ENCODE measurements around the gene SFXN2. TPM values are rescaled to one million over a fixed set of nuclear protein-coding genes. Genes with fewer than 3 reads are reported as not detected.

Gene SFXN2
- polyA plus RNA-seq, 2 of the 4 experiments (the other 2 are of a cell fraction): 5.6 to 7.4 TPM

- H3K27ac ChIP-seq: peak overlapping the region; percentile 63 to 69; a peak in 4 of 6 replicates
- POLR2A ChIA-PET: interaction anchor here (0.9 to 1.1 kb wide), 2 partner anchors 25 to 73 kb away, joined by 3 read pairs; partner anchors contain the start of gene WBP1L
- H3K4me3 ChIP-seq: no peak overlapping the region
- CTCF ChIA-PET: interaction anchor here (0.7 to 7.8 kb wide), 14 partner anchors 8 to 59 kb away, joined by 3 to 71 read pairs (median 4); partner anchors contain the start of genes ARL3, SFXN2 and TRIM8
- no peak for FAIRE-seq
- peaks cover 30% of the 10 kb centered on the region for H3K4me1 ChIP-seq
- no peak for DNase-seq (ENCODE audit: low read depth in 1 of 2, low spot score in 1 of 2)
- H3K9me3 ChIP-seq: no peaks in the 10 kb centered on the region
- 86% methylated on average over 9 of the region's 9 CpGs for WGBS (ENCODE audit: missing lambda C conversion rate)
- ATAC-seq: no peak
- H3K4me2 ChIP-seq: peak overlapping the region; percentile 33; the same call in 1 of the 3 replicates
- no peak for TF ChIP-seq MAZ (IDR thresholded peaks at IDR 0.05; ENCODE audit: borderline replicate concordance, low read depth, low read length)
- no peak for TF ChIP-seq KDM1A (IDR thresholded peaks at IDR 0.05; ENCODE audit: low read depth)
- TF ChIP-seq MYC (IDR thresholded peaks at IDR 0.05; ENCODE audit: borderline replicate concordance, low read length): no peak
- TF ChIP-seq SREBF2 (IDR thresholded peaks at IDR 0.05): no peak
- TF ChIP-seq RNF2 (IDR thresholded peaks at IDR 0.05; ENCODE audit: borderline replicate concordance, low read depth): no peak
- TF ChIP-seq EHMT2 (IDR thresholded peaks at IDR 0.05; ENCODE audit: low read depth): no peak
- no peak for TF ChIP-seq EHF (CRISPR knock-in tag; IDR thresholded peaks at IDR 0.05)
- TF ChIP-seq CBX8 (IDR thresholded peaks at IDR 0.05): no peak
- no peak for TF ChIP-seq HDAC2 (IDR thresholded peaks at IDR 0.05)
- no peak for TF ChIP-seq NR3C1 (IDR thresholded peaks at IDR 0.05)
Measured at GRCh38 chr10:102670065-102670670, 44.3 kb upstream of the SFXN2 start.

GRCh38 chr10:102670871-102671434 is 43.5 kb upstream of the SFXN2 start:
- FAIRE-seq (no peak), DNase-seq (ENCODE audit: low read depth in 1 of 2, low spot score in 1 of 2) (no peak), ATAC-seq (no peak)
- peaks cover 30% of the 10 kb centered on the region for H3K4me1 ChIP-seq
- H3K4me2 ChIP-seq: no peak overlapping the region
- TF ChIP-seq HOXA7 (CRISPR knock-in tag; IDR thresholded peaks at IDR 0.05) (no peak), RFX5 (IDR thresholded peaks at IDR 0.05) (no peak), TFCP2L1 (CRISPR knock-in tag; IDR thresholded peaks at IDR 0.05) (no peak), HDAC2 (IDR thresholded peaks at IDR 0.05) (no peak), SMC3 (IDR thresholded peaks at IDR 0.05) (no peak), USF2 (IDR thresholded peaks at IDR 0.05) (no peak), KDM5A (IDR thresholded peaks at IDR 0.05) (no peak), NR3C1 (IDR thresholded peaks at IDR 0.05) (no peak), FOSB (CRISPR knock-in tag; IDR thresholded peaks at IDR 0.05) (no peak), ZC3H11A (IDR thresholded peaks at IDR 0.05) (no peak), CBX8 (IDR thresholded peaks at IDR 0.05) (no peak), MAZ (IDR thresholded peaks at IDR 0.05; ENCODE audit: borderline replicate concordance, low read depth, low read length) (no peak), REST (IDR thresholded peaks at IDR 0.05) (no peak), CHD2 (IDR thresholded peaks at IDR 0.05; ENCODE audit: low read length, partially characterized antibody) (no peak), CHD4 (IDR thresholded peaks at IDR 0.05; ENCODE audit: borderline replicate concordance) (no peak), ZNF302 (CRISPR knock-in tag; IDR thresholded peaks at IDR 0.05) (no peak), GATA3 (IDR thresholded peaks at IDR 0.05; ENCODE audit: borderline replicate concordance) (no peak)
- POLR2A ChIA-PET: no interaction called here
- 87% methylated on average over 6 of the region's 6 CpGs for WGBS (ENCODE audit: missing lambda C conversion rate)
- no peak overlapping the region for H3K4me3 ChIP-seq
- H3K27ac ChIP-seq: no peak overlapping the region; a peak in 1 of 6 replicates
- no peaks in the 10 kb centered on the region for H3K9me3 ChIP-seq
- CTCF ChIA-PET: interaction anchor here (1.0 to 7.8 kb wide), 9 partner anchors 7 to 51 kb away, joined by 3 to 71 read pairs (median 9); partner anchors contain the start of genes ARL3, SFXN2 and TRIM8
